Gastroesophageal sphincter (tissue), 4 donors: Measurements from ENCODE around the gene PTRH2. TPM values are rescaled to one million over a fixed set of nuclear protein-coding genes. Genes with fewer than 3 reads are reported as not detected.
"Not testable (repeated sequence)": the region's sequence is repeated elsewhere in the genome, so short reads cannot be mapped to it uniquely, and the experiment has no call there.

Source experiments
- ATAC-seq: fragments of 150-250 bp; one replicate; pipeline ENCODE4 v1.9.1; 2016; ENCODE audit warnings: mild to moderate bottlenecking, moderate library complexity
- H3K27ac ChIP-seq, 4 donors: fragments of 200-600 bp; sonication (generic) in 3 of 4; 1 replicate in 3 of 4; 2 replicates in 1 of 4; pipeline ENCODE4 v1.5.1; 2016 to 2019
- H3K27me3 ChIP-seq: fragments of 200-600 bp; sonication (generic); one replicate; pipeline ENCODE4 v1.5.1; 2019
- H3K36me3 ChIP-seq, 2 donors: fragments of 200-600 bp; sonication (generic); one replicate each; pipeline ENCODE4 v1.5.1; 2019; ENCODE audit warnings: control low read depth in 1 of 2
- H3K4me1 ChIP-seq, 3 donors: fragments of 200-600 bp; sonication (generic); 1 replicate in 2 of 3; 2 replicates in 1 of 3; pipeline ENCODE4 v1.5.1; 2016 to 2019; ENCODE audit warnings: control low read depth in 2 of 3
- H3K4me3 ChIP-seq, 2 donors: fragments of 200-600 bp; sonication (generic); one replicate each; pipeline ENCODE4 v1.5.1; 2019; ENCODE audit warnings: mild to moderate bottlenecking in 1 of 2, moderate library complexity in 1 of 2
- H3K9me3 ChIP-seq, 3 donors: fragments of 200-600 bp; sonication (generic); one replicate each; pipeline ENCODE4 v1.5.1; 2017 to 2019; ENCODE audit warnings: control low read depth in 2 of 3
- CTCF ChIP-seq, 4 experiments: fragments of 200-600 bp in 2 of 4; fragments of 450-650 bp in 2 of 4; sonication (generic) in 1 of 4; IDR thresholded peaks; one replicate each; pipeline ENCODE4 v1.5.1; 2017 to 2019; ENCODE audit warnings: antibody characterized with exemption in 4 of 4, mild to moderate bottlenecking in 2 of 4, moderate library complexity in 2 of 4
- EP300 ChIP-seq: sonication (generic); formaldehyde crosslinking; IDR thresholded peaks from one replicate; pipeline ENCODE4 v1.6.1; 2017; ENCODE audit warnings: antibody characterized with exemption, mild to moderate bottlenecking
- POLR2A ChIP-seq, 2 donors: fragments of 450-650 bp; IDR thresholded peaks; one replicate each; pipeline ENCODE4 v1.6.1; 2017; ENCODE audit warnings: antibody characterized with exemption in 2 of 2, mild to moderate bottlenecking in 2 of 2, moderate library complexity in 1 of 2
- POLR2AphosphoS5 ChIP-seq: sonication (generic); formaldehyde crosslinking; IDR thresholded peaks from one replicate; pipeline ENCODE4 v1.6.1; 2017; ENCODE audit warnings: antibody characterized with exemption
- WGBS, 2 donors: methylation state at CpG; one replicate each; pipeline ENCODE4 v1.1.5; 2018; ENCODE audit warnings: low coverage in 1 of 2; 5-methylcytosine and 5-hydroxymethylcytosine counted together
- total RNA-seq, 4 donors: library from RNA; depleted of rRNA; stranded (reverse); fragments of >200 nt; gene quantifications; one replicate each; pipeline ENCODE4 v1.1.0, GENCODE V29; 2016

Gene PTRH2
- total RNA-seq, 4 donors from 2014 or later, result 16.6 to 26.0 (median 24.3) TPM

GRCh38 chr17:59668816-59669215 lies 38.4 kb downstream of the PTRH2 start:
- no peak for TF ChIP-seq CTCF (IDR thresholded peaks at IDR 0.05)
- no peak for TF ChIP-seq POLR2AphosphoS5
- TF ChIP-seq EP300, result no peak
- Histone ChIP-seq H3K4me1 (peaks cover 0 to 16% (median 8%) of the 10 kb centered on the region in 3 donors), H3K9me3 (no peaks in the 10 kb centered on the region), H3K36me3 (peaks cover 10 to 89% of the 10 kb centered on the region in 2 donors), H3K27ac (no peak overlapping the region), H3K4me3 (no peak overlapping the region), H3K27me3 (no peaks in the 10 kb centered on the region)
- ATAC-seq, result no peak
- 17 to 42% methylated on average over 3 of the region's 3 CpGs for WGBS, 2 donors

DNA sequence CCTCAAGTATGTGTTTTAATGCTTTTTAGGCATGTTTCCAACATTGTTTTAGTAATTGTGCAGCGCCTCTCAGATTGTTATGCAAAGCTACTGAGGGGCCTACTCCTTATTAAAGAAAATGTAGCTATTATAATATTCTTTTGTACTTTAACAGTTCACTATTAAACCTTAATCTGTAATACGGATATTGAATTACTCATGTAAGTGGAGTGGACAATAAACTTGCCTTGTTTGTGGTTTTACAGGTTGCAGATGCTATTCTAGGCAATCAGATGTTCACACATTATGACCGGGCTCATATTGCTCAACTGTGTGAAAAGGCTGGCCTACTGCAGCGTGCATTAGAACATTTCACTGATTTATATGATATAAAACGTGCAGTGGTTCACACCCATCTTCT lies 41.0 kb downstream of the PTRH2 start:
- Histone ChIP-seq H3K27ac (no peak overlapping the region), H3K36me3 (peaks cover 22 to 96% of the 10 kb centered on the region in 2 donors), H3K4me3 (no peak overlapping the region), H3K4me1 (peaks cover 0 to 16% (median 8%) of the 10 kb centered on the region in 3 donors), H3K9me3 (no peaks in the 10 kb centered on the region), H3K27me3 (no peaks in the 10 kb centered on the region)
- ATAC-seq, result no peak
- 78 to 82% methylated on average over 5 of the region's 5 CpGs for WGBS, 2 donors
- no peak for TF ChIP-seq CTCF (IDR thresholded peaks at IDR 0.05)
- no peak for TF ChIP-seq POLR2A (IDR thresholded peaks at IDR 0.05)
- no peak for TF ChIP-seq POLR2AphosphoS5
- no peak for TF ChIP-seq EP300

- H3K9me3 ChIP-seq, H3K27me3 ChIP-seq, H3K4me1 ChIP-seq, H3K27ac ChIP-seq, H3K4me3 ChIP-seq, ATAC-seq: not testable (repeated sequence)
- H3K36me3 ChIP-seq, result peaks cover 13 to 100% of the 10 kb centered on the region in 2 donors
- WGBS, 2 donors, result 86% methylated on average over 6 of the region's 7 CpGs; no CpG with 5 or more reads in 1 of the 2 donors
These were observed 50.6 kb downstream of the PTRH2 start for GRCh38 chr17:59656624-59657023.

DNA sequence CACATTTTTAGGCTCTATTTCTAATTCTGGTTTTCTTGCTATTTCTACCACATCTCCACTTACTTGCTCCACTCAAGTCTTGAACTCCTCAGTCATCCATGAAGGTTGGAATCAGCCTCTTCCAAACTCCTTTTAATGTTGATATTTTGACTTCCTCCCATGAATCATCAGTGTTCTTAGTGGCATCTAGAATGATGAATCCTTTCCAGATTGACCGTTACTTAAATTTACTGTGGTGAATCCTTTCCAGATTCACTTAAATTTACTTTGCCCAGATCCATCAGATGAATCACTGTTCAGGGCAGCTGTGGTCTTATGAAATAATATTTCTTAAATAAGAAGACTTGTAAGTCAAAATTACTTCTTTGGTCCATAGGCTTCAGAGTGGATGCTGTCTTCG lies 55.1 kb downstream of the PTRH2 start:
- WGBS, 2 donors, result 75 to 100% methylated on average over 2 of the region's 2 CpGs
- Histone ChIP-seq H3K4me1 (peaks cover 0 to 6% (median 0%) of the 10 kb centered on the region in 3 donors), H3K27me3 (no peaks in the 10 kb centered on the region), H3K4me3 (no peak overlapping the region), H3K36me3 (peaks cover 11 to 97% of the 10 kb centered on the region in 2 donors), H3K27ac (no peak overlapping the region), H3K9me3 (no peaks in the 10 kb centered on the region)
- TF ChIP-seq CTCF (IDR thresholded peaks at IDR 0.05) (no peak), EP300 (no peak), POLR2A (IDR thresholded peaks at IDR 0.05) (no peak), POLR2AphosphoS5 (no peak)
- no peak for ATAC-seq

DNA sequence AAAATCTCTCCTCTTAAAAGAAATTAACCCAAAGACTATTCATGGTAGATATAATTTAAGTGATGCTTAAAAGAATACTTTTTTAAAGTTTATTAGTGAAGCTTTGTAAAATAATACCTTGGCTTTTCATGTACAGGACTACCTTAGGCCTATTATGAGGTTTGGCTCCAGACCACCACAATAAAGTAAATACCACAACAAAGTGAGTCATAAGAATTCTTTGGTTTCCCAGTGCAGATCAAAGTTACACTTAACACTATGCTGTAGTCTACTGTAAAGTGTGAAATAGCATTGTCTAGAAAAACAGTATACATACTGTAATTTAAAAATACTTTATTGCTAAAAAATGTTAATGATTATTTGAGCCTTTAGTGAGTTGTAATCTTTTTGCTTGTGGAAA lies 55.9 kb downstream of the PTRH2 start:
- peaks cover 11 to 94% of the 10 kb centered on the region in 2 donors for H3K36me3 ChIP-seq
- no peak for TF ChIP-seq POLR2A (IDR thresholded peaks at IDR 0.05)
- TF ChIP-seq EP300, result no peak
- TF ChIP-seq POLR2AphosphoS5, result no peak
- no peak for TF ChIP-seq CTCF (IDR thresholded peaks at IDR 0.05)
- no peaks in the 10 kb centered on the region for H3K9me3 ChIP-seq
- no peak overlapping the region for H3K27ac ChIP-seq
- no peaks in the 10 kb centered on the region for H3K27me3 ChIP-seq
- ATAC-seq, result no peak
- H3K4me3 ChIP-seq, result no peak overlapping the region
- peaks cover 0 to 12% (median 0%) of the 10 kb centered on the region in 3 donors for H3K4me1 ChIP-seq
